Uterus (tissue), 4 donors: ENCODE measurements around the gene TRPC4AP. TPM values are rescaled to one million over a fixed set of nuclear protein-coding genes. Genes with fewer than 3 reads are reported as not detected.

Experiments
- DNase-seq, 2 donors: peaks; one replicate each; pipeline ENCODE4 v3.0.0-alpha.2; 2019 to 2020
- H3K27ac ChIP-seq, 2 donors: fragments of 200-600 bp; sonication (generic); 1 replicate in 1 of 2; 2 replicates in 1 of 2; pipeline ENCODE4 v1.5.1; 2016 to 2018
- H3K27me3 ChIP-seq, 2 donors: fragments of 200-600 bp; sonication (generic); one replicate each; pipeline ENCODE4 v1.5.1; 2018 to 2019; ENCODE audit warnings: control low read depth in 1 of 2
- H3K36me3 ChIP-seq, 2 donors: fragments of 200-600 bp; sonication (generic); one replicate each; pipeline ENCODE4 v1.5.1; 2019; ENCODE audit warnings: control low read depth in 1 of 2
- H3K4me1 ChIP-seq, 2 donors: fragments of 200-600 bp; sonication (generic); one replicate each; pipeline ENCODE4 v1.5.1; 2018 to 2019; ENCODE audit warnings: control low read depth in 1 of 2
- H3K4me3 ChIP-seq, 2 donors: fragments of 200-600 bp; sonication (generic); 1 replicate in 1 of 2; 2 replicates in 1 of 2; pipeline ENCODE4 v1.5.1; 2018 to 2019; ENCODE audit warnings: mild to moderate bottlenecking in 1 of 2
- H3K9me3 ChIP-seq, 2 donors: fragments of 200-600 bp; sonication (generic); one replicate each; pipeline ENCODE4 v1.5.1; 2019; ENCODE audit warnings: control low read depth in 1 of 2
- CTCF ChIP-seq, 4 experiments: fragments of 200-600 bp in 2 of 4; fragments of 450-650 bp in 2 of 4; sonication (generic) in 2 of 4; IDR thresholded peaks; one replicate each; pipeline ENCODE4 v1.5.1; 2016 to 2019; ENCODE audit warnings: antibody characterized with exemption in 4 of 4, mild to moderate bottlenecking in 2 of 4, moderate library complexity in 1 of 4
- POLR2A ChIP-seq, 2 donors: fragments of 450-650 bp; IDR thresholded peaks; one replicate each; pipeline ENCODE4 v1.6.1; 2016; ENCODE audit warnings: antibody characterized with exemption in 2 of 2, mild to moderate bottlenecking in 1 of 2, moderate library complexity in 1 of 2
- intact Hi-C: fragments of 100-400 bp; cut with DNase I; formaldehyde crosslinking; loops from one replicate; pipeline ENCODE4 v1.15.1; 2023; ENCODE audit warnings: low total_unique reads
- total RNA-seq, 4 donors: library from RNA; depleted of rRNA in 3 of 4; stranded (reverse); fragments of >200 nt in 3 of 4; gene quantifications; one replicate each; pipeline versions ENCODE4 v1.1.0 to v1.2.4, GENCODE V29; 2014 to 2023
- donor health status: DM: yes; HTN: yes; CAD: no.

TRPC4AP gene
- total RNA-seq, 4 donors from 2014 or later = 20.0 to 77.5 (median 49.6) TPM

- H3K27ac ChIP-seq = no peak overlapping the region
These were observed 103.5 kb downstream of the TRPC4AP start for GRCh38 chr20:34989118-34989517.

GRCh38 chr20:34988191-34988540 lies 104.4 kb downstream of the TRPC4AP start:
- no peak overlapping the region for H3K27ac ChIP-seq
- H3K4me1 ChIP-seq = no peaks in the 10 kb centered on the region
- peaks cover 0 to 4% of the 10 kb centered on the region in 2 donors for H3K27me3 ChIP-seq
- H3K36me3 ChIP-seq = no peaks in the 10 kb centered on the region
- no peak for DNase-seq
- TF ChIP-seq CTCF (IDR thresholded peaks at IDR 0.05) (no peak), POLR2A (IDR thresholded peaks at IDR 0.05) (no peak)
- no peak overlapping the region for H3K4me3 ChIP-seq
- intact Hi-C loops = no loop called here
- no peaks in the 10 kb centered on the region for H3K9me3 ChIP-seq

More at GRCh38 chr20:34989118-34989517, 103.5 kb downstream of the TRPC4AP start:
- Histone ChIP-seq H3K27me3 (no peaks in the 10 kb centered on the region), H3K36me3 (no peaks in the 10 kb centered on the region), H3K4me3 (no peak overlapping the region), H3K9me3 (no peaks in the 10 kb centered on the region), H3K4me1 (no peaks in the 10 kb centered on the region)
- intact Hi-C loops = no loop called here
- no peak for DNase-seq
- TF ChIP-seq CTCF (IDR thresholded peaks at IDR 0.05) (no peak), POLR2A (IDR thresholded peaks at IDR 0.05) (no peak)

GRCh38 chr20:34987288-34988190 lies 105.1 kb downstream of the TRPC4AP start:
- no peak for TF ChIP-seq POLR2A (IDR thresholded peaks at IDR 0.05)
- TF ChIP-seq CTCF (IDR thresholded peaks at IDR 0.05) = no peak
- intact Hi-C loops = no loop called here
- Histone ChIP-seq H3K27me3 (peaks cover 0 to 6% of the 10 kb centered on the region in 2 donors), H3K9me3 (no peaks in the 10 kb centered on the region), H3K4me1 (no peaks in the 10 kb centered on the region), H3K4me3 (no peak overlapping the region), H3K36me3 (no peaks in the 10 kb centered on the region), H3K27ac (no peak overlapping the region)
- peak in 1 of 2 donors; percentile 19 for DNase-seq

GRCh38 chr20:34986311-34987287 lies 106.0 kb downstream of the TRPC4AP start:
- no peaks in the 10 kb centered on the region for H3K36me3 ChIP-seq
- H3K27me3 ChIP-seq = peaks cover 0 to 6% of the 10 kb centered on the region in 2 donors
- no peaks in the 10 kb centered on the region for H3K4me1 ChIP-seq
- H3K9me3 ChIP-seq = no peaks in the 10 kb centered on the region
- no peak overlapping the region for H3K27ac ChIP-seq
- intact Hi-C loops = no loop called here
- no peak for DNase-seq
- TF ChIP-seq POLR2A (IDR thresholded peaks at IDR 0.05) (no peak), CTCF (IDR thresholded peaks at IDR 0.05) (no peak)
- H3K4me3 ChIP-seq = no peak overlapping the region
